T-helper 1 cell (primary cell): ENCODE measurements around the gene DACT3.
A peak's percentile ranks its signal among the peaks of the same experiment; 100 is the strongest.

Experiments
- DNase-seq, 5 donors: peaks; one replicate each; pipeline ENCODE4 v3.0.0-alpha.2; 2012 to 2020

Gene DACT3

GRCh38 chr19:46661735-46662592 lies 982 bp upstream of the DACT3 start:
- peak; percentile 46 to 80 (median 67) for DNase-seq

- no peak for DNase-seq
Observed at GRCh38 chr19:46660551-46661019, 397 bp downstream of the DACT3 start.

- DNase-seq = no peak
Observed at GRCh38 chr19:46660008-46660517, 919 bp downstream of the DACT3 start.

GRCh38 chr19:46659151-46660007 lies 1.6 kb downstream of the DACT3 start:
- DNase-seq = no peak

GRCh38 chr19:46656541-46656940 lies 4.4 kb downstream of the DACT3 start:
- DNase-seq = no peak

GRCh38 chr19:46654621-46655152 lies 6.3 kb downstream of the DACT3 start:
- no peak for DNase-seq

GRCh38 chr19:46650445-46650844 lies 10.5 kb downstream of the DACT3 start:
- DNase-seq = no peak

- no peak for DNase-seq
Observed at GRCh38 chr19:46648961-46649960, 11.7 kb downstream of the DACT3 start.

- no peak for DNase-seq
Observed at GRCh38 chr19:46648060-46648960, 12.7 kb downstream of the DACT3 start.

GRCh38 chr19:46646402-46646801 lies 14.6 kb downstream of the DACT3 start:
- DNase-seq = no peak

GRCh38 chr19:46644720-46645119 lies 16.3 kb downstream of the DACT3 start:
- no peak for DNase-seq

- DNase-seq = no peak
Observed at GRCh38 chr19:46640656-46641055, 20.3 kb downstream of the DACT3 start.

GRCh38 chr19:46639358-46640182 lies 21.4 kb downstream of the DACT3 start:
- peak in 1 of 5 donors; percentile 43 for DNase-seq

- DNase-seq = no peak
Observed at GRCh38 chr19:46637224-46637623, 23.8 kb downstream of the DACT3 start.

- DNase-seq = peak in 2 of 5 donors; percentile 27 to 49
Observed at GRCh38 chr19:46635920-46636761, 24.8 kb downstream of the DACT3 start, which contains the start of gene GNG8. Gene GNG8, minus strand, starts transcription at chr19:46636202. Its CDS starts 1,520 bp downstream, at chr19:46634682.

- no peak for DNase-seq
Observed at GRCh38 chr19:46634656-46635218, 26.2 kb downstream of the DACT3 start.

- peak; percentile 86 to 96 (median 94) for DNase-seq
Observed at GRCh38 chr19:46634045-46634655, 26.8 kb downstream of the DACT3 start.

GRCh38 chr19:46633130-46633529 lies 27.9 kb downstream of the DACT3 start:
- DNase-seq = no peak
